ENCODE measurements around the gene RNF126. TPM values are rescaled to one million over a fixed set of nuclear protein-coding genes. Genes with fewer than 3 reads are reported as not detected.

The RNF126 gene
- polyA plus RNA-seq, 1 donor from 2014 or later = 33.7 TPM

GRCh38 chr19:618674-619285 lies 44.2 kb downstream of the RNF126 start:
- Histone ChIP-seq H3K27me3 (ENCODE audit: insufficient read depth, low read depth, low read length) (no peaks in the 10 kb centered on the region), H3K79me2 (replicated peaks; ENCODE audit: insufficient read depth, low read length) (no peaks in the 10 kb centered on the region), H3K4me2 (ENCODE audit: low read length) (no peak overlapping the region), H2AFZ (ENCODE audit: low read depth, low read length) (no peak overlapping the region), H3K36me3 (ENCODE audit: insufficient read depth, low read length) (no peaks in the 10 kb centered on the region), H3F3A (ENCODE audit: insufficient read depth, low read length, poor library complexity, severe bottlenecking) (no peaks in the 10 kb centered on the region), H3K9me2 (ENCODE audit: insufficient read depth, low read length) (no peaks in the 10 kb centered on the region), H3K27ac (ENCODE audit: low read length) (no peak overlapping the region), H4K20me1 (ENCODE audit: insufficient read depth) (no peaks in the 10 kb centered on the region), H3K9me3 (ENCODE audit: low read length) (no peaks in the 10 kb centered on the region), H3K4me3 (ENCODE audit: low read length) (no peak overlapping the region), H3K9ac (ENCODE audit: low read length) (no peak overlapping the region)
- TF ChIP-seq REST (IDR thresholded peaks at IDR 0.05; ENCODE audit: borderline replicate concordance) = no peak
- TF ChIP-seq SMC3 (conservative IDR thresholded peaks at IDR 0.05; ENCODE audit: poor library complexity) = no peak
- TF ChIP-seq CTCF (IDR thresholded peaks at IDR 0.05; ENCODE audit: poor library complexity, severe bottlenecking) = no peak
- TF ChIP-seq POLR2AphosphoS5 (IDR thresholded peaks at IDR 0.05) = no peak
- no peak for TF ChIP-seq EP300 (conservative IDR thresholded peaks at IDR 0.05; ENCODE audit: poor library complexity, severe bottlenecking)

GRCh38 chr19:618247-618619 lies 44.8 kb downstream of the RNF126 start:
- no peak overlapping the region for H2AFZ ChIP-seq (ENCODE audit: low read depth, low read length)
- no peaks in the 10 kb centered on the region for H3K9me2 ChIP-seq (ENCODE audit: insufficient read depth, low read length)
- H3K79me2 ChIP-seq (replicated peaks; ENCODE audit: insufficient read depth, low read length) = no peaks in the 10 kb centered on the region
- H3K4me3 ChIP-seq (ENCODE audit: low read length) = no peak overlapping the region
- TF ChIP-seq SMC3 (conservative IDR thresholded peaks at IDR 0.05; ENCODE audit: poor library complexity) = no peak
- TF ChIP-seq EZH2 (IDR thresholded peaks at IDR 0.05; ENCODE audit: borderline replicate concordance, insufficient read depth, low read length, poor library complexity, severe bottlenecking) = no peak
- no peak for TF ChIP-seq MXI1 (conservative IDR thresholded peaks at IDR 0.05; ENCODE audit: poor library complexity, severe bottlenecking)
- TF ChIP-seq EP300 (conservative IDR thresholded peaks at IDR 0.05; ENCODE audit: poor library complexity, severe bottlenecking) = no peak
- TF ChIP-seq RAD21 (conservative IDR thresholded peaks at IDR 0.05) = no peak
- no peak for TF ChIP-seq POLR2AphosphoS5 (IDR thresholded peaks at IDR 0.05)
- no peak for TF ChIP-seq TAF1 (IDR thresholded peaks at IDR 0.05; ENCODE audit: low read depth)
- TF ChIP-seq REST (IDR thresholded peaks at IDR 0.05; ENCODE audit: borderline replicate concordance) = no peak
- TF ChIP-seq CTCF (IDR thresholded peaks at IDR 0.05; ENCODE audit: poor library complexity, severe bottlenecking) = no peak
- H3K9ac ChIP-seq (ENCODE audit: low read length) = no peak overlapping the region
- H3K27me3 ChIP-seq (ENCODE audit: insufficient read depth, low read depth, low read length) = no peaks in the 10 kb centered on the region
- H3K9me3 ChIP-seq (ENCODE audit: low read length) = no peaks in the 10 kb centered on the region
- H3K27ac ChIP-seq (ENCODE audit: low read length) = no peak overlapping the region
- H3F3A ChIP-seq (ENCODE audit: insufficient read depth, low read length, poor library complexity, severe bottlenecking) = no peaks in the 10 kb centered on the region
- H3K36me3 ChIP-seq (ENCODE audit: insufficient read depth, low read length) = no peaks in the 10 kb centered on the region
- H4K20me1 ChIP-seq (ENCODE audit: insufficient read depth) = no peaks in the 10 kb centered on the region
- H3K4me2 ChIP-seq (ENCODE audit: low read length) = no peak overlapping the region

Data from neural cell (in vitro differentiated cells).